RWPE2 (cell line): ENCODE data around the gene HENMT1.

Experiments used
- ATAC-seq: fragments of 200-7000 bp; cut with Tn5 transposase; 3 replicates; pipeline ENCODE4 v1.9.1; 2021; ENCODE audit warnings: low read depth
- DNase-seq: peaks from one replicate; pipeline ENCODE4 v3.0.0-alpha.2; 2020; ENCODE audit warnings: low spot score
- H3K27ac ChIP-seq: fragments of 450-650 bp; 2 replicates; pipeline ENCODE4 v1.5.1; 2017; ENCODE audit warnings: mild to moderate bottlenecking; ENCODE audit not compliant: poor library complexity, severe bottlenecking
- H3K27me3 ChIP-seq: fragments of 250-450 bp; sonication (Bioruptor Pico); 2 replicates; pipeline ENCODE4 v1.5.1; 2021; ENCODE audit warnings: mild to moderate bottlenecking, moderate library complexity; ENCODE audit not compliant: insufficient read depth, poor library complexity, severe bottlenecking
- H3K36me3 ChIP-seq: fragments of 250-450 bp; sonication (Bioruptor Pico); 2 replicates; pipeline ENCODE4 v1.5.1; 2020; ENCODE audit warnings: low read depth, mild to moderate bottlenecking, moderate library complexity
- H3K4me1 ChIP-seq: fragments of 250-450 bp; sonication (Bioruptor Pico); 2 replicates; pipeline ENCODE4 v1.5.1; 2021; ENCODE audit warnings: mild to moderate bottlenecking, moderate library complexity; ENCODE audit not compliant: insufficient read depth, poor library complexity, severe bottlenecking
- H3K4me3 ChIP-seq: fragments of 250-450 bp; sonication (Bioruptor Pico); 2 replicates; pipeline ENCODE4 v1.5.1; 2021; ENCODE audit warnings: mild to moderate bottlenecking, moderate library complexity; ENCODE audit not compliant: severe bottlenecking
- H3K9me3 ChIP-seq: fragments of 250-450 bp; sonication (Bioruptor Pico); 2 replicates; pipeline ENCODE4 v1.5.1; 2021; ENCODE audit warnings: mild to moderate bottlenecking, moderate library complexity; ENCODE audit not compliant: severe bottlenecking
- CTCF ChIP-seq: fragments of 450-650 bp; IDR thresholded peaks from one replicate; pipeline ENCODE4 v1.5.1; 2017; ENCODE audit warnings: mild to moderate bottlenecking, moderate library complexity; ENCODE audit not compliant: poor library complexity, severe bottlenecking

The HENMT1 gene

GRCh38 chr1:108598340-108598739, 62.6 kb downstream of the HENMT1 start:
- no peak for TF ChIP-seq CTCF
- H3K4me3 ChIP-seq = no peak overlapping the region
- H3K4me1 ChIP-seq = no peaks in the 10 kb centered on the region
- DNase-seq (no peak), ATAC-seq (no peak)
- no peak overlapping the region for H3K27ac ChIP-seq
- H3K27me3 ChIP-seq = no peaks in the 10 kb centered on the region
- no peaks in the 10 kb centered on the region for H3K36me3 ChIP-seq
- no peaks in the 10 kb centered on the region for H3K9me3 ChIP-seq
